SK-N-SH (cell line): ENCODE results near the gene DYNLT1. TPM values are rescaled to one million over a fixed set of nuclear protein-coding genes. Genes with fewer than 3 reads are reported as not detected.

Experiments
- CTCF ChIA-PET: fragments of 300-600, 350-600 bp; formaldehyde crosslinking; extraction: SDS; loops from one replicate; lab custom pipeline; 2021; lab: Yijun Ruan, JAX
- POLR2A ChIA-PET: fragments of 350-600 bp; sonication (Branson Sonifier 250); formaldehyde crosslinking; extraction: SDS; loops from one replicate; lab custom pipeline; 2020; ENCODE audit warnings: antibody characterized with exemption, inconsistent platforms; lab: Yijun Ruan, JAX
- DNase-seq: peaks from one replicate; pipeline ENCODE4 v3.0.0; 2012
- H2AFZ ChIP-seq: fragments of 200-600 bp; sonication (generic); 2 replicates; pipeline ENCODE4 v1.8.1; 2016; ENCODE audit warnings: antibody characterized with exemption, mild to moderate bottlenecking, low read depth
- H3F3A ChIP-seq: fragments of 200-600 bp; sonication (generic); replicated peaks from 2 replicates; pipeline ENCODE3; 2016; ENCODE audit warnings: antibody characterized with exemption, mild to moderate bottlenecking; ENCODE audit not compliant: insufficient read depth
- H3K27ac ChIP-seq, 2 experiments: fragments of 200-500 bp in 1 of 2; fragments of 200-600 bp in 1 of 2; sonication (Bioruptor generic) in 1 of 2; sonication (generic), shearing (Covaris generic) in 1 of 2; 2 replicates each; pipeline versions ENCODE4 v1.5.1 to v1.6.1; 2014 to 2016; ENCODE audit warnings: low read depth in 2 of 2, inconsistent platforms in 1 of 2, low read length in 1 of 2, mild to moderate bottlenecking in 1 of 2, mixed read lengths in 1 of 2
- H3K27me3 ChIP-seq: fragments of 200-600 bp; sonication (generic), shearing (Covaris generic); 2 replicates; pipeline ENCODE4 v1.6.1; 2016; ENCODE audit warnings: mixed run types; ENCODE audit not compliant: insufficient read depth
- H3K36me3 ChIP-seq, 2 experiments: fragments of 200-500 bp in 1 of 2; fragments of 200-600 bp in 1 of 2; sonication (Bioruptor generic) in 1 of 2; sonication (generic) in 1 of 2; replicated peaks in 1 of 2; 2 replicates each; pipeline versions ENCODE3 to v1.5.1; 2014 to 2016; ENCODE audit warnings: low read length in 1 of 2, mild to moderate bottlenecking in 1 of 2; ENCODE audit not compliant: insufficient read depth in 2 of 2, control insufficient read depth in 1 of 2
- H3K4me1 ChIP-seq, 2 experiments: fragments of 200-500 bp in 1 of 2; fragments of 200-600 bp in 1 of 2; sonication (Bioruptor generic) in 1 of 2; sonication (generic), shearing (Covaris generic) in 1 of 2; 2 replicates each; pipeline versions ENCODE4 v1.5.1 to v1.6.1; 2014 to 2016; ENCODE audit warnings: low read depth in 1 of 2, low read length in 1 of 2, mixed run types in 1 of 2; ENCODE audit not compliant: insufficient read depth in 2 of 2, control insufficient read depth in 1 of 2
- H3K4me2 ChIP-seq: fragments of 200-600 bp; sonication (generic), shearing (Covaris generic); 2 replicates; pipeline ENCODE4 v1.6.1; 2017; ENCODE audit warnings: mixed run types
- H3K4me3 ChIP-seq, 2 experiments: fragments of 200-500 bp in 1 of 2; fragments of 200-600 bp in 1 of 2; sonication (Bioruptor generic) in 1 of 2; sonication (generic), shearing (Covaris generic) in 1 of 2; 2 replicates each; pipeline versions ENCODE4 v1.5.1 to v1.8.1; 2014 to 2016; ENCODE audit warnings: low read depth in 2 of 2, inconsistent platforms in 1 of 2, low read length in 1 of 2, mild to moderate bottlenecking in 1 of 2, mixed read lengths in 1 of 2, moderate library complexity in 1 of 2
- H3K79me2 ChIP-seq: fragments of 200-600 bp; sonication (generic); 2 replicates; pipeline ENCODE4 v1.8.1; 2017; ENCODE audit warnings: mild to moderate bottlenecking; ENCODE audit not compliant: insufficient read depth
- H3K9ac ChIP-seq: fragments of 200-600 bp; sonication (generic); 2 replicates; pipeline ENCODE4 v1.6.1; 2017; ENCODE audit warnings: mixed run types
- H3K9me2 ChIP-seq: fragments of 200-600 bp; sonication (generic); 2 replicates; pipeline ENCODE4 v1.6.1; 2017; ENCODE audit warnings: mixed run types
- H3K9me3 ChIP-seq: fragments of 200-600 bp; sonication (generic); 2 replicates; pipeline ENCODE4 v1.6.1; 2017; ENCODE audit warnings: mixed run types, mild to moderate bottlenecking, moderate library complexity
- H4K20me1 ChIP-seq: fragments of 200-600 bp; sonication (generic); 2 replicates; pipeline ENCODE4 v1.6.1; 2017; ENCODE audit warnings: mild to moderate bottlenecking, mixed run types; ENCODE audit not compliant: insufficient read depth
- CHD2 ChIP-seq: fragments of 150-350 bp; IDR thresholded peaks from 2 replicates; pipeline ENCODE4 v1.6.1; 2018; ENCODE audit warnings: low read length; ENCODE audit not compliant: partially characterized antibody
- EZH2phosphoT487 ChIP-seq: fragments of 200-600 bp; sonication (generic); IDR thresholded peaks from 2 replicates; pipeline ENCODE4 v1.6.1; 2017; ENCODE audit warnings: low read depth, mixed run types, mild to moderate bottlenecking, antibody characterized with exemption, moderate library complexity, borderline replicate concordance
- FOSL2 ChIP-seq: IDR thresholded peaks from 2 replicates; pipeline ENCODE4 v1.4.0; 2012; ENCODE audit warnings: low read depth, mild to moderate bottlenecking, moderate library complexity, borderline replicate concordance
- GABPA ChIP-seq: IDR thresholded peaks from 2 replicates; pipeline ENCODE4 v1.4.0; 2012; ENCODE audit warnings: low read depth, mild to moderate bottlenecking
- JUND ChIP-seq: IDR thresholded peaks from 2 replicates; pipeline ENCODE4 v1.4.0; 2012
- MAX ChIP-seq: IDR thresholded peaks from 2 replicates; pipeline ENCODE4 v1.4.0; 2012; ENCODE audit warnings: low read depth
- MEF2A ChIP-seq: IDR thresholded peaks from 2 replicates; pipeline ENCODE4 v1.4.0; 2012; ENCODE audit warnings: low read depth, borderline replicate concordance
- NRF1 ChIP-seq: IDR thresholded peaks from 2 replicates; pipeline ENCODE4 v1.6.1; 2012; ENCODE audit warnings: low read depth, mild to moderate bottlenecking, low read length
- POLR2AphosphoS5 ChIP-seq: IDR thresholded peaks from 2 replicates; pipeline ENCODE4 v1.6.1; 2012; ENCODE audit warnings: low read depth, low read length
- REST ChIP-seq: IDR thresholded peaks from 2 replicates; pipeline ENCODE4 v1.6.1; 2012; ENCODE audit warnings: mild to moderate bottlenecking, low read depth, low read length, moderate library complexity
- SIN3A ChIP-seq: IDR thresholded peaks from 2 replicates; pipeline ENCODE4 v1.6.1; 2012; ENCODE audit warnings: low read depth, mild to moderate bottlenecking, low read length, moderate library complexity, borderline replicate concordance
- TEAD4 ChIP-seq: IDR thresholded peaks from 2 replicates; pipeline ENCODE4 v1.4.0; 2012; ENCODE audit warnings: mild to moderate bottlenecking, borderline replicate concordance; ENCODE audit not compliant: insufficient read depth
- YY1 ChIP-seq: IDR thresholded peaks from 2 replicates; pipeline ENCODE4 v1.4.0; 2012; ENCODE audit warnings: low read depth, mild to moderate bottlenecking
- WGBS: methylation state at CpG from one replicate; pipeline ENCODE4 v1.1.6; 2017; ENCODE audit warnings: low lambda C conversion rate; 5-methylcytosine and 5-hydroxymethylcytosine counted together
- polyA plus RNA-seq, 3 experiments: library from polyadenylated mRNA; depleted of rRNA; stranded (reverse); fragments of >200 nt; gene quantifications; 2 replicates each; pipeline ENCODE4 v1.2.3, GENCODE V29; 2012
- TF ChIP-seq, protein P1 (sequence below): fragments of 150-350 bp; IDR thresholded peaks from 2 replicates; pipeline ENCODE4 v1.6.1; 2016; ENCODE audit warnings: mild to moderate bottlenecking, low read depth, low read length
- TF ChIP-seq, protein P2 (sequence below): IDR thresholded peaks from 2 replicates; pipeline ENCODE4 v1.4.0; 2012; ENCODE audit warnings: low read depth, borderline replicate concordance

The DYNLT1 gene
- polyA plus RNA-seq, 1 of the 3 experiments (the other 2 are of a cell fraction), result 306 TPM

GRCh38 chr6:158655569-158656450, 11.3 kb upstream of the DYNLT1 start:
- peak overlapping the region; percentile 76; the same call in 1 of the 2 replicates for H2AFZ ChIP-seq
- peak overlapping the region; percentile 63; the same call in 1 of the 2 replicates for H3K9ac ChIP-seq
- H3K4me1 ChIP-seq, result peaks cover 16 to 25% of the 10 kb centered on the region in 2 experiments; a peak in 3 of 4 replicates
- ChIA-PET POLR2A (interaction anchor here (0.6 kb wide), 1 partner anchor 455 kb away, joined by 3 read pairs; no protein-coding TSS in a partner anchor), CTCF (interaction anchor here (1.1 to 1.9 kb wide), 2 partner anchors 35 to 435 kb away, joined by 3 to 7 read pairs; no protein-coding TSS in a partner anchor)
- 88% methylated on average over 15 of the region's 22 CpGs for WGBS
- peaks cover 36% of the 10 kb centered on the region for H3F3A ChIP-seq
- TF ChIP-seq GABPA (no peak), TEAD4 (no peak), SIN3A (no peak), EZH2phosphoT487 (no peak), MEF2A (no peak), MAX (no peak), FOSL2 (no peak), REST (no peak), POLR2AphosphoS5 (no peak), YY1 (no peak), CHD2 (no peak), JUND (no peak), NRF1 (no peak)
- TF ChIP-seq, protein P1, sequence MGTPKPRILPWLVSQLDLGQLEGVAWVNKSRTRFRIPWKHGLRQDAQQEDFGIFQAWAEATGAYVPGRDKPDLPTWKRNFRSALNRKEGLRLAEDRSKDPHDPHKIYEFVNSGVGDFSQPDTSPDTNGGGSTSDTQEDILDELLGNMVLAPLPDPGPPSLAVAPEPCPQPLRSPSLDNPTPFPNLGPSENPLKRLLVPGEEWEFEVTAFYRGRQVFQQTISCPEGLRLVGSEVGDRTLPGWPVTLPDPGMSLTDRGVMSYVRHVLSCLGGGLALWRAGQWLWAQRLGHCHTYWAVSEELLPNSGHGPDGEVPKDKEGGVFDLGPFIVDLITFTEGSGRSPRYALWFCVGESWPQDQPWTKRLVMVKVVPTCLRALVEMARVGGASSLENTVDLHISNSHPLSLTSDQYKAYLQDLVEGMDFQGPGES, result no peak
- TF ChIP-seq, protein P2, sequence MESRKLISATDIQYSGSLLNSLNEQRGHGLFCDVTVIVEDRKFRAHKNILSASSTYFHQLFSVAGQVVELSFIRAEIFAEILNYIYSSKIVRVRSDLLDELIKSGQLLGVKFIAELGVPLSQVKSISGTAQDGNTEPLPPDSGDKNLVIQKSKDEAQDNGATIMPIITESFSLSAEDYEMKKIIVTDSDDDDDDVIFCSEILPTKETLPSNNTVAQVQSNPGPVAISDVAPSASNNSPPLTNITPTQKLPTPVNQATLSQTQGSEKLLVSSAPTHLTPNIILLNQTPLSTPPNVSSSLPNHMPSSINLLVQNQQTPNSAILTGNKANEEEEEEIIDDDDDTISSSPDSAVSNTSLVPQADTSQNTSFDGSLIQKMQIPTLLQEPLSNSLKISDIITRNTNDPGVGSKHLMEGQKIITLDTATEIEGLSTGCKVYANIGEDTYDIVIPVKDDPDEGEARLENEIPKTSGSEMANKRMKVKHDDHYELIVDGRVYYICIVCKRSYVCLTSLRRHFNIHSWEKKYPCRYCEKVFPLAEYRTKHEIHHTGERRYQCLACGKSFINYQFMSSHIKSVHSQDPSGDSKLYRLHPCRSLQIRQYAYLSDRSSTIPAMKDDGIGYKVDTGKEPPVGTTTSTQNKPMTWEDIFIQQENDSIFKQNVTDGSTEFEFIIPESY, result no peak
- 0 out of 4 replicates have a peak overlapping the region, but pooled peaks of 1 of the 2 experiments have one; percentile 1 for H3K4me3 ChIP-seq
- no peaks in the 10 kb centered on the region for H3K79me2 ChIP-seq
- peak overlapping the region; percentile 62 for H3K4me2 ChIP-seq
- no peaks in the 10 kb centered on the region for H4K20me1 ChIP-seq
- H3K9me3 ChIP-seq, result no peaks in the 10 kb centered on the region
- H3K27ac ChIP-seq, result peak overlapping the region; percentile 67 to 92; a peak in 3 of 4 replicates
- H3K27me3 ChIP-seq, result no peaks in the 10 kb centered on the region
- no peaks in the 10 kb centered on the region for H3K36me3 ChIP-seq
- DNase-seq, result no peak
- no peaks in the 10 kb centered on the region for H3K9me2 ChIP-seq
